ENCODE results near the gene ATAD5.

Gene ATAD5

GRCh38 chr17:30838202-30838807, 6.5 kb downstream of the ATAD5 start:
- no peak overlapping the region for H3K4me2 ChIP-seq (ENCODE audit: low read length)
- H3K9me2 ChIP-seq (replicated peaks; ENCODE audit: control insufficient read depth, low read length): no peaks in the 10 kb centered on the region
- peaks cover 6% of the 10 kb centered on the region for H3K4me1 ChIP-seq (ENCODE audit: control insufficient read depth, low read length)
- H3K4me3 ChIP-seq (ENCODE audit: low read length): no peak overlapping the region
- H3K27ac ChIP-seq (ENCODE audit: low read depth, low read length): no peak overlapping the region
- no peak for TF ChIP-seq EZH2phosphoT487 (IDR thresholded peaks at IDR 0.05; ENCODE audit: borderline replicate concordance, low read length)
- no peak for TF ChIP-seq CTCF (IDR thresholded peaks at IDR 0.05; ENCODE audit: low read depth, low read length, poor library complexity, severe bottlenecking)
- 0 out of 2 replicates have a peak, but pooled peaks cover 4% of the 10 kb centered on the region for H4K20me1 ChIP-seq (ENCODE audit: control insufficient read depth, insufficient read depth, low read depth, low read length)
- peaks cover 57% of the 10 kb centered on the region for H3K79me2 ChIP-seq (ENCODE audit: control insufficient read depth, low read length)
- peaks cover 79% of the 10 kb centered on the region for H3K36me3 ChIP-seq (ENCODE audit: control insufficient read depth, low read length)
- peaks cover 6% of the 10 kb centered on the region; the same call in 1 of the 2 replicates for H3F3A ChIP-seq (ENCODE audit: control insufficient read depth, insufficient read depth)
- H3K9me3 ChIP-seq (ENCODE audit: control insufficient read depth, insufficient read depth, low read length): no peaks in the 10 kb centered on the region
- H3K27me3 ChIP-seq (ENCODE audit: control insufficient read depth, low read length): no peaks in the 10 kb centered on the region

DNA sequence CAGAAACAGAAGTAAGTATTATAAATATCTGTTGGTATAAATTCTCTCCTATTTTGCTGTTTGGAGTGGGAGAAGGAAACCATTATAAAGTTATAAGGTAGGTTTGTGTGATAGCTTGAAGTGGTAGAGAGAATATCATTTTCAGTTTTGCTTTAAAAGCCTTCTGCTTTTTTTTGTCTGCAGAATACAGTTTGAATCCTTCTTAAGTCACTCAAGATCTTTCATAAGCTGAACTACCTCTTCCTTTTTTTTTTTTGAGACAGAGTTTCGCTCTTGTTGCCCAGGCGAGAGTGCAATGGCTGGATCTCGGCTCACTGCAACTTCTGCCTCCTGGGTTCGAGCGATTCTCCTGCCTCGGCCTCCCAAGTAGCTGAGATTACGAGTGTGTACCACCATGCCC, 9.0 kb downstream of the ATAD5 start:
- H3K36me3 ChIP-seq (ENCODE audit: control insufficient read depth, low read length): peaks cover 71% of the 10 kb centered on the region

DNA sequence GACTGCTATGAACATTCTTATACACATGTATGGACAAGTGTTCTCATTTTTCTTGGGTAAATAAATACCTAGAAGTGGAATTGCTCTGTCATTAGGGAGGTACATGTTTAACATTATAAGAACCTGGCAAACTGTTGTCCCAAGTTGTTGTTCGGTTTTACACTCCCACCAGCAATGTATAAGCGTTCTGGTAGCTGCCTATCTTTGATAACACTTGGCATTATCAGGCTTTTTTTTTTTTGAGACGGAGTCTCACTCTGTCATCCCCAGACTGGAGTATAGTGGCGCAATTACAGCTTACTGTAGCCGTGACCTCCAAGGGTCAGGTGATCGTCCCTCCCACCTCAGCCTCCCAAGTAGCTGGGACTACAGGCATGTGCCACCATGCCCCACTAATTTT, 16.3 kb downstream of the ATAD5 start:
- Histone ChIP-seq H3K27me3 (ENCODE audit: control insufficient read depth, low read length) (no peaks in the 10 kb centered on the region), H3K4me2 (ENCODE audit: low read length) (no peak overlapping the region), H3K9me2 (replicated peaks; ENCODE audit: control insufficient read depth, low read length) (no peaks in the 10 kb centered on the region), H3K27ac (ENCODE audit: low read depth, low read length) (no peak overlapping the region), H3K4me3 (ENCODE audit: low read length) (no peak overlapping the region), H3K4me1 (ENCODE audit: control insufficient read depth, low read length) (no peaks in the 10 kb centered on the region), H3K9me3 (ENCODE audit: control insufficient read depth, insufficient read depth, low read length) (no peaks in the 10 kb centered on the region), H4K20me1 (ENCODE audit: control insufficient read depth, insufficient read depth, low read depth, low read length) (no peaks in the 10 kb centered on the region; the same call in 1 of the 2 replicates), H3F3A (ENCODE audit: control insufficient read depth, insufficient read depth) (peaks cover 4% of the 10 kb centered on the region), H3K79me2 (ENCODE audit: control insufficient read depth, low read length) (peaks cover 14% of the 10 kb centered on the region), H3K36me3 (ENCODE audit: control insufficient read depth, low read length) (peaks cover 65% of the 10 kb centered on the region)
- no peak for TF ChIP-seq EZH2phosphoT487 (IDR thresholded peaks at IDR 0.05; ENCODE audit: borderline replicate concordance, low read length)
- no peak for TF ChIP-seq CTCF (IDR thresholded peaks at IDR 0.05; ENCODE audit: low read depth, low read length, poor library complexity, severe bottlenecking)

More for the DNA sequence above, 9.0 kb downstream of the ATAD5 start:
- Histone ChIP-seq H3K27ac (ENCODE audit: low read depth, low read length) (no peak overlapping the region), H3K4me1 (ENCODE audit: control insufficient read depth, low read length) (no peaks in the 10 kb centered on the region), H3K9me3 (ENCODE audit: control insufficient read depth, insufficient read depth, low read length) (no peaks in the 10 kb centered on the region), H3K4me3 (ENCODE audit: low read length) (no peak overlapping the region), H3K79me2 (ENCODE audit: control insufficient read depth, low read length) (peaks cover 38% of the 10 kb centered on the region), H3K9me2 (replicated peaks; ENCODE audit: control insufficient read depth, low read length) (no peaks in the 10 kb centered on the region), H3K4me2 (ENCODE audit: low read length) (no peak overlapping the region), H4K20me1 (ENCODE audit: control insufficient read depth, insufficient read depth, low read depth, low read length) (no peaks in the 10 kb centered on the region), H3K27me3 (ENCODE audit: control insufficient read depth, low read length) (no peaks in the 10 kb centered on the region), H3F3A (ENCODE audit: control insufficient read depth, insufficient read depth) (peaks cover 10% of the 10 kb centered on the region)
- no peak for TF ChIP-seq CTCF (IDR thresholded peaks at IDR 0.05; ENCODE audit: low read depth, low read length, poor library complexity, severe bottlenecking)
- no peak for TF ChIP-seq EZH2phosphoT487 (IDR thresholded peaks at IDR 0.05; ENCODE audit: borderline replicate concordance, low read length)

Data from DOHH2 (cell line).